Posterior cingulate gyrus (tissue), 11 donors: ENCODE data around the gene CCDC9B.

ENCODE experiments used
- DNase-seq, 10 donors: peaks; one replicate each; pipeline versions ENCODE4 v3.0.0 to v3.0.0-alpha.2; 2020 to 2021; ENCODE audit warnings: mixed read lengths in 3 of 10
- intact Hi-C: fragments of 100-400 bp; cut with DNase I; formaldehyde crosslinking; loops from one replicate; pipeline ENCODE4 v1.15.1; 2023

CCDC9B gene

DNA sequence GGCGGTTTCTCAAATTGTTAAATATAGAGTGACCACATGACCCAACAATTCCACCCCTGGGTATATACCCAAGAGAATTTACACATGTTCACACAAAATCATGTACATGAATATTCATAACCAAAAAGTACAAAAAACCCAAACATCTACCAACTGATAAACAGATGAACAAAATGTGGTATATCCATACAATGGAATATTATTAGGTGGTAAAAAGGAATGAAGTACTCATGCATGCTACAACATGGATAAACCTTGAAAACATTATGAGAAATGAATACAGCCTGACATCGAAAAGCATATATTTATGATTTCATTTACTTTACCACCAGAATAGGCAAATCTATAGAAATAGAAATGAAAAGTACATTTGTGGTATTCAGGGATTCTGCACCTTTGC, 40.4 kb downstream of the CCDC9B start:
- intact Hi-C loops: no loop called here
- no peak for DNase-seq

DNA sequence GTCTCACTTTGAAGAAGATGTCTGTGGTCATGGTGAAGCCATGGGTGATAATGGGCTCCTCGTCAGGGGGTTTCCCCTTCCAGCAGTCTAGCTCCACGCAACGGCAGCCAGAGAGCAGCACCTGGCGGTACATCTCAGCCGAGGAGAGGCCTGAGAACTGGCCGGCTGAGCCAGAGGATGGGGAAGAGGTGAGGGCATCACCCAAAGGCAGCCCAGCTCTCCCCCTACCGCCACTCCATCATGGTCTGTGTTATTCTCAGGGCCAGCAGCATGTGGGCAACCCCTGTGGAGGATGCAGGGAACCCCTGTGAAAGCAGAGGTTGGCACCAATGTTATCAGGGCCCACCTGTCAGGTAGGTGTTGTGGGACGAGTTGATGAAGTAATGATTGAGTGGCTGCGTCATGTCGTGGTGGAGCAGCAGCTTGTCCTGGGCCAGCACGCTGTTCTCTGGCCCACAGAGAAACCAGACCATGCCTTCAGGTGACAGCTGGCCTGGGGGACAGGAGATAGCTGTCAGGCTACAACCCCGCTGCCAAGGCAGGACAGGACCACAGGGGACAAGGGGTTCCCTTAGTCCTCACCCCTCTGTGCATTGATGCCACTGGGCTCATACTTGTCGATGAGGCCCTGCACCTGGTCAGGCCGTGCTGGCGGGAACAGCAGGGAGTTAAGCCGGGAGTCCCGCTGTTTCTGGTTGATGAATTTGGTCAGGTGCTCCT, 42.4 kb downstream of the CCDC9B start:
- DNase-seq: peak in 2 of 10 donors; percentile 66 to 77
- intact Hi-C loops: no loop called here

DNA sequence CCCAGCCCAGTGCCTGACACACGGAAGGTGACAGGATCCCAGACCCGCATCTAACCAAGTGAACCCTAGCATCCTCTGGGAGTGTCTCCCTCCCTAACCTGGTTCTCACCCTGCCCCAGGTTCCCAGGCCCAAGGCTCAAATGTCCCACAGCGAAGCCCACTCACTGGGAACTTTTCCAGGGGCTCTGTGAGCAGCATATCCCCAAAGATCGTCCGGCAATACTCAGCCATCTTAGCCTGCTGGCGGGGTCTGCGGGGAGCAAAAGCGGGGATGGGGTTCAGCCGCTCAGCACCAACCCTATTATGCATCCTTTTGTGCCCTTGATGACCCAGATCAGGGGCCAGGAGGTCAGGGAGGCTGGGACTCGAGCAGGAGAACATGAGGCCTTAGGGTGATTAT, 43.4 kb downstream of the CCDC9B start:
- peak in 1 of 10 donors; percentile 26 for DNase-seq
- intact Hi-C loops: no loop called here

DNA sequence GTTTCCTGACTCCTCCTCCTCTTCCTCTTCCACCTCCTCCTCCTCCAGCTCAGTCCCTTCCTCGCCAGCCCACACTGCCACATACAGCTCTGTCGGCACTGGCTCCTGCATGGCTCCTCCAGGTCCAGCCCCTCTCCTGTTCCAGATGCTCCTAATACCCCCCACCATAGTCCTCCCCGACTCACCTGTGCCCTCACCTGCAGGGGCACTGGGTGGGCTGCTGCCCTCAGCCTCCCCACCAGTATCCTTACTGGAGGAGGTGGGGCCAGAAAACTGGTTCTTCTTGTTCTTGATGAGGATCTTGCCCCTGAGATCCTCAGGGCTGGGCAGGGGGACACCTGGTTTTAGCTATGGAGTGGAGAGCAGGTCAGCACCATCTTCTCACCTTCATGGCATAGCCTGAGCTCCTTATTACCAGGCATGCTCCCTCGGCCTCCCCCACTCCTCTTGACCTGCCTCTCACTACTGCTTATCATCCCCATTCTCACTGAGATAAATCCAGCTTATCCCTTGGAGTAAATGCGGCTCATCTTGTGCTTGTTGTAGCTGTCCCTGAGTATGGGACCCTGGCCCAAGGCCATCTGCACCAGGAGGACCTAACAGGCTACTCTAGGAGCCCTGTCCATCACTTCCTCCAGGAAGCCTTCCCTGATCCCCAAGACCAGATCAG, 44.0 kb downstream of the CCDC9B start:
- DNase-seq: peak in 2 of 10 donors; percentile 35 to 70
- intact Hi-C loops: no loop called here

DNA sequence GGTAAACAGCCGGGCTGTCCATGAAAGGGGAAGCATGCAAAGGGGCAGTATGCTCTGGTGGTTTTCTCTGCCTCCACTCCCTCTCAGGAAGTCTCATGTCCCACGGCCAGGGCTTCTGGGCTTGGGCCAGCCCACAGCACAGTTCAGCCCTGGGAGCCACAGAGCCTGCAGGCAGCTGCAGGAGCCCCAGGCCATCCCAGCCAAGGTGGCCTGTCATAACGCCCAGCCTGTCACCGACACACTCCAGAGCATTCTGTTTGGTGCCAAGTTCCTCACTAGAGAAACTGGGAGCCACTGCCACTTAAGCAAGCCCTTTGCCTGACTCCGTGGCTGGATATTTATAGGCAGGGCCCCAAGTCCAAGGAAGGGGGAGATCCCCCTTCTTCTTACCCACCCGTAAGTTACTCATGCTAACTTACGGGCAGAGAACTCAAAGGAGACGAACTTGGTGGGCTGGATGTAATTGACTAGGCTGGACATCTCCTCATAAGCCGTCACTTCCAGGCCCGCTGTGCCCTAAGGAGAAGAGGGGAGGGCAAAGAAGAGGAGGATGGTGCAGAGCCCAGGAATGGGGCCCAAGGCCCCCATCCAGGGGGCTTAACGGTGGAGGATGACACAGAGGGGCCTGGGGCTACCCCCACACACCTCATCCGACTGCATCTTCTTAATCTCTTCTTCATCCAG, 44.7 kb downstream of the CCDC9B start:
- peak in 2 of 10 donors; percentile 21 to 75 for DNase-seq

DNA sequence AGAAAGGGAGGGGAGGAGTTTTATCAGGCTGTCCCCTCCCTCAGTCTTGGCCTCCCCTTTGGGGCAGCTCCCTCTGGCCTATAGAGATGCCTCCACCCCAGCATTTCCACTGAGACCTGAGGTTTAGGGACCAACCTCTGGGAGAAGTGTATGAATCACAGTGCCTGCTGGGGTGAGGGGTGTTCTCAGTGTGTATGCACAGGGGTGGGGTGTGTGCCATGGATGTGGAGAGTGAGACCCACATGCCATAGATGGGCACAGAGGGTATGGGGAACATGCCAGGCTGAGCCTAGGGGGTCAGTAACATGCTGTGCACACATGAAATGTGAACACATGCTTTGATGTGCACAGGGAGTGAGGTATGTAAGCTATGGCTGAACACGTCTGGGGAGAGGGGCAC, 45.4 kb downstream of the CCDC9B start:
- peak in 2 of 10 donors; percentile 6 to 27 for DNase-seq
- intact Hi-C loops: no loop called here

More for the DNA sequence above, 44.7 kb downstream of the CCDC9B start:
- intact Hi-C loops: no loop called here

DNA sequence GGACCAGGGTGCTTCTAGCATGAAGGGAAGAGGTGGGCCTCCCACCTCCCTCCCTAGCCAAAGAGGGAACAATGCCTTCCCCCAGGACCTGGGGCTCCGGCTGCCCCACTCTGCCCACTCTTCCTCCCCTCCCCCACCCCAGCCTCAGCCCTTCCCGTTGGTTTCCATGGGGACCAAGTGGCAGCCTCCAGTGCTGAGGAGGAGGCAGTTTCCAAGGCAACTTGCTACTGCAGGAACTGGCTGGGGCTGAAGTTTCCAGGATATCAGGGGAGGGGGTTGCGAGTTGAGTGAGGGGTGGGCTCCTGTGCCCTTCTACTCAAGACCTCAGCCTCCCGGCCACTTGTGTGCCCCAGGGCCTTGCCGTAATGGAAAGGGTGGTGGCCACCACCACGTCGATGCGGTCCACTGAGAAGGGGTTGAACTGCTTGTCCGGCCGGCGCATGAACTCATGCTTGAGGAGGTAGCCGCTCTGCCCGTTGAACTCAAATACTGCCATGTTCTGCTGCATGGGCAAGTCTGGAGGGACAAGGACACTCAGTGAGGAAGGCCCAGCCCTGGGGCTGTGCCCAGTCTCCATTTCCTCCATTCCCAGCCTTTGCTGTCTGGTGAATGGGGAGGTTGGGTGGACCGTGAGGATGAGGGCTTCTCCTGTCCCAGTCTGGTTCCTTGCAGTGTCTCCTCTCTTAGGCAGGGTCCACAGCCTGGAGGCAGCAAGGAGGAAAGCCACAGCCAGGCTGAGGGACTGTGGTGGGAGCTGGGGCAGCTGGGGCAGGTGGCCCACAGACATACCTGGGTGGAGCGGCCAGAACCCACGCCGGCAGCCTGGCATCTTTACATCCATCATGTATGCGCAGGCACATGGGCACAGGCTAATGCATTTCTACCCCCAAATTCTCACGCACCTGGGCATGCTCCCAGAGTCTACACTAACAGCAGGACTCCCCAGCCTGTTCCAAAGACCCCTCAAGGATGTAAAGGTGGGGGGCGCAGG, 46.5 kb downstream of the CCDC9B start:
- DNase-seq: peak in 6 of 10 donors; percentile 33 to 88 (median 67)
- intact Hi-C loops: no loop called here

DNA sequence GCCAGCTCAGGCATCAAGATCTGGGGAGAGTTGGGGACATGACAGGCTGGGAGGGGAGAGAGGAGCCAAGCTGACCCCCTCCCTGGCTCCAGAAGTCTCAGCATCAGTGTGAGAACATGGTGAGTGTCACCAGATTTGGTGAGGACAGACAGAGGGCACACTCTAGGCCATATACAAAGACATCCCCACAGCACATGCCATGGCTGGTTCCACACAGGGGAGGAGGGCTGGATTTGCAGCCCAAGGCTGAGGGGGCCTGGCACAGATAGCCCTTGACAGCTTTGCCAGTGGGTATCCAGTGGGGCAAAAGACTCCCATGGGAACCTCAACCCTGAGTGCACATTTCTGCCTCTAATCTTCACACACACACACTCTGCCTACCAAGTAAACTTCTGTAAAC, 47.7 kb downstream of the CCDC9B start:
- intact Hi-C loops: no loop called here
- peak in 2 of 10 donors; percentile 42 for DNase-seq

DNA sequence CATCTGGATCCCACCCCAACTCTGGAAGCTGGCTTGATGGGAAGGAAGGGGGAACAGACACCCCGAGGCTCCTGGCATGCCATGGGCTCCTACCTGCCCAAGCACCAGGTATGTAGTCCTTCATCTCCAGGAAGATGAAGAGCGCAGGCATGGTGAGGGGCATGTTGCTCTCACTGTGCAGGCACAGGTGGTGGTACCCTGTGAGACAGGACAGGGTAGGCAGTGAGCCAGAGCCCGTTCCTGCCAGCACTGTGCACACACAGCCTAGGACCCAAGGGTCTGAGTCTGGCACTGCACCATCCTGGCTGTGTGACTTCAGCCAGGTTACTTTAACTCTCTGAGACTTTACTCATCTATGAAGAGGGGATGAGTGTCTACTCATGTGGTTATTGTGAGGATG, 48.5 kb downstream of the CCDC9B start:
- DNase-seq: peak in 3 of 10 donors; percentile 25 to 53 (median 41)
- intact Hi-C loops: no loop called here

DNA sequence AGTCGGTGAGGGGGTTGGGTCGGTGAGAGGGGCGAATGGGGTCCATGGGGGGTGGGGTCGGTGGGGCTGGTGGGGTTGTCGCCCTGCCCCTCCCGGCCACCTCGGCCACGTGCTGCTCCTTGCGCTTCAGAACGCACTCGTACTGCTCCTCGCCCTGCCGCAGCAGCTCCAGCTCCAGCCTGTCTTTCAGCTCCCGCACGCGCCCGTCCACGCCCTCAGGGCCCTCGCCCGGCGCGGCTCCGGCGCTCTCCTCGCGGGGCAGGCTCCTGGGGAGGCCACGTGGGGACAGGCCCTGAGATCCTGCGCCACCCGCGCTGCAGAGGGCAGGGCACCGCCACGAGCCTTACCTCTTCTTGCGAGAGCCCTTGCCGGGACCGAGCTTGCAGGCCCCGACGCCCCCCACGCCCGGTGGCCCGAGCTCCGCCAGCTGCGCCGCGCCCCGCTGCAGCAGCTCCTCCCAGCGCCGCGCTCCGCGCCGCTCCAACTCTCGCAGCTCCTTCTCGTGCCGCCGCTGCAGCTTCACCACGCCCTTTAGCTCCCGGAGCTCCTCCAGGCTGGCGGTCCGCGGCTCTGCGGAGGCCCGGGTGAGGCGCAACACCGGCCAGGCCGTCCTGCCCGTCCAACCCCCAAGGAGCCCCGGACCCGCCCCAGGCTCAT, 49.7 kb downstream of the CCDC9B start:
- intact Hi-C loops: no loop called here
- DNase-seq: peak in 4 of 10 donors; percentile 42 to 93 (median 64)

DNA sequence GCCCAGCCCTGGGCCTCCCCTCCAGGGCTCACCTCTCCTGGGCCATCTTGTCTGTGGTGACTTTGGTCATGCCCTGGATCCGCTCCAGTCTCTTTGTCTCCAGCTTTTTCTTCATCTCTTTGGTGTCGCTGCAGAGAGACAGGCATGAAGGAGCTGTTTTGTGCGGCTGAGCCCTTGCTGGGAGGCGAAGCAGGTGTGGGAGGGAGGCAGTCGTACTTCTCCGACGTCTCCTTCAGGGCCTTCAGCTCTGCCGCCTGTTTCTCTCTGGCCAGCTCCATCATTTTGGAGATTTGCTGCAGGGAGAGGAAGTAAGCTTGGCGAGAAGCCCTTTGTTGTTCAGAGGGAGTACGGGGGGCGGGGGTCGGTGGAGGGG, 50.2 kb downstream of the CCDC9B start:
- intact Hi-C loops: no loop called here
- DNase-seq: peak in 1 of 10 donors; percentile 70

DNA sequence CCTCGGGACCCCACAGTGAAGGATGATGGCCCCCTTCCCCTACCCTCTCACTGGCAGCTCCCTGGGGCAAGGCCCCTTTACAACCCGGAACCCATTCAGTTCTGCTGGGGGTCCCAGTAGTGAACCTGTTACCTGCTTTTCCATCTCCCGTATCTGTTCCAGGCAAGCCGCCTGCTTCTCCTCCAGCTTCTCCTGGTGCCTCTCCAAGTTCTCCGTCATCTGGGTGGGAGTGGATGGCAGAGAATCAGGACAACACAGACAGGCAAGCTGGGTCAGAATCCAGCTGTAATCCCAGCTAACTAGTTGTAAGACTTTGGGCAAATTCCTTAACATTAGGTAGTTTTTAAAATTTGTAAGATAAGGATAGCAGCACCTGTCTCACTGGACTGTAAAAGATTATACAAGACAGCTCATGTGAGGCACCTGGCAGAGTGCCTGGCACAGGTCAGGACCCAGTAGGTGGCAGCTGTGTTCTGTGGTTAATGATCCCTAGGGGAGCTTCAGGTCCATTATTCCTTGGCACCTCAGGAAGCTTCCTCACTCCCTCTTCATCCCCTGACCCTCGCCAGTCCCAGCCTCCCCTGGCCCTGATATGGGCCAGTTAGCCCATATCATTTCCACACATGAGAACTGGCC, 51.5 kb downstream of the CCDC9B start:
- DNase-seq: peak in 3 of 10 donors; percentile 42 to 78 (median 50)
- intact Hi-C loops: no loop called here

DNA sequence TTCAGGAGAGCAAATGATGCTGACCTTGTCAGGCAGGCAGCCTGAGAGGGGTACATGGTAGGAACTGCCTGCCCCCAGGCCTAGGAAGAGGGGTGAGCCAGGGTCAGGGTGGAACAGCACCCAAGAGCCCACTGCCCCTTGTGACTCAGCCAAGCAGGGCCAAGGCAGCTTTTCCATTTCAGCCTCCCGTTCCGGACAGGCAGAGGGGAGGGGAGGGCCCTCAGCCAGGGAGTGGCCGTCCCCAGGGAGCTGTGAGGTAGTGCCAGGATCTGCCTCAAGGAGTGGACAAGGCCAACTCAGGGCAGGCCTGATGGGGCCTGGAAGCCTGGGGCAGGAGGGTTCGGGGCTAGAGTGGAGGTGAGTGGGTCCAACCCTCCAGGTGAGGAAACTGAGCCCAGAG, 52.8 kb downstream of the CCDC9B start:
- intact Hi-C loops: no loop called here
- DNase-seq: peak in 1 of 10 donors; percentile 33

DNA sequence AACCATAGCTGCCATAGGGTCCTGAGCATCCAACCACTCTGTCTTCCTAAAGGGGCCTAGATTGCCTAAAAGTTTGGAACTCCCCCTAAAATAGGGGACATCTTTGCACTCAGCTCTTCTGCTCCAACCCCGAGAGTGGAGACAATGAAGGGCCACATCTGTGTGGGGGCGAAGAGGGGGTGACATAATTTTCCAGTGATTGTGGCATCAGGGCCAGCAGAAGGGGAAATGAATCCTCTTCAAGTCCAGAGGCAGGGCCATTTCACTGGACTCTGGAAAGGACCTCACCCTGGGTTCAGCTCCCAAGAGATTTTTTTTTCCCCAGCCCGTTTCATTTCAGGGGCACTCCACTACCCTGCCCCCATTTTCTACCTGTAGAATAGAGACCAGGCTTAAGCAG, 53.2 kb downstream of the CCDC9B start:
- intact Hi-C loops: no loop called here
- DNase-seq: no peak

DNA sequence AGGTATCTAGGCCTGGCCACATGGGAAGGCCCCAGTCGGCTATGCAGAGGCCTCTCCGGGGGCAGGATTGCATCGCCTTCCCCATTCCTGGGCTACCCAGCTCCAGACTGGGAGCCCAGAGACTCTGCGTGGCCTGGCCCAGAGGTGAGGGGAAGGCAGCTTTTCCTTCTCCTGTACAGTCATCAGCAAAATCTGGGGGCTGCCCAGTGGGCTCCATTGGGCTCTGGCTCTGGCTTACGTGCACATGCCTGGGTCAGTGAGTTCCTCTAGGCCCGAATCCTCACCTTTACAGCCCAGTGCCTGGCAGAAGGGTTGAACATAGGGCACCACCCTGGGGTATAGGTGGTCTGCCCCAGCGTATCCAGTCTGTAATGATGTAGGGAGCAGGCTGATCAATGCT, 53.9 kb downstream of the CCDC9B start:
- intact Hi-C loops: no loop called here
- no peak for DNase-seq

DNA sequence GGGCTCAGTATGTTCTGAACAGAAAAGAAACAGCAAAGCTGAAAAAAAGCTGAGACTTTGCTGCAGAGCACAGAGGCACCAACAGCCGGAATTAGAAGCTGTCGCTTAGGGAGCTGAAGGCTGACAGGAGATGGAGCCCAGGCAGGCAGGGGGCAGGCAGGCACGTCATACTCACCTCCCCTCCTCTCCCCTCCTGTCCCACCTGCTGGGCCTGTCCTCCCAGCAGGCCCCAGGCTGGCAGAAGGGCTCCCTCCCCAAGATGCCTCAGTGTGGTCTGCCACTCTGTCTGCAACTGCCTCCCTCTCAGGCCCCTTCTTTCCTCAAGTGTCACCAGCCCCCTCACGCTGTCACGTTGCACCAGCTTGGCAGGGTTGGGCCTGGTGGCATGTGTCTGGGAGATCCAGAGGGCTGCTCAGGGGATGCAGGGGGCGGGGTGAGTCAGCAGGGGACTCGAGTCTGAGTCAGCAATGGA, 54.6 kb downstream of the CCDC9B start:
- intact Hi-C loops: no loop called here
- DNase-seq: peak in 1 of 10 donors; percentile 80

DNA sequence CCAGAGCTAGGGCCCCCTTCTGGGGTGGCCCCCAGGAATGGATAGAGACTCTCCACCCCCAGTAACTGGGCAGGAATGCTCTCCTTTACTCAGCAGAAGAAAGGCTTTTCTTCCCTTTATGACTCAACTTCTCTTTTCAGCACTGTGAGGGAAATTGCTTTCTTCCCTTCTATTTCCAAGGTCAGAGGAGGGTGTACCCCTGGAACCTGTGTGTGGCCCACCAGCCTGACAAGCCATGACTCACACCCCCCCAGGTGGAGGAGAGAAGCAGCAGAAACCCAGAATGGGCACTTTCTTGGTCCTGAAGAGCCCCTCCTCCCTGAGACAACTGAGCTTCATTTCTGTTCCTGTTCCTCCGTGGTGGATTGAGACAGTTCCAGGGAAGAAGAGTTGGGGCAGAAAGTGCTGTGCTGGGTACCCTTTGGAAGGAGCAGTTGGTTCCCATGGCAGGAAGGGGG, 55.2 kb downstream of the CCDC9B start:
- DNase-seq: no peak
- intact Hi-C loops: no loop called here

DNA sequence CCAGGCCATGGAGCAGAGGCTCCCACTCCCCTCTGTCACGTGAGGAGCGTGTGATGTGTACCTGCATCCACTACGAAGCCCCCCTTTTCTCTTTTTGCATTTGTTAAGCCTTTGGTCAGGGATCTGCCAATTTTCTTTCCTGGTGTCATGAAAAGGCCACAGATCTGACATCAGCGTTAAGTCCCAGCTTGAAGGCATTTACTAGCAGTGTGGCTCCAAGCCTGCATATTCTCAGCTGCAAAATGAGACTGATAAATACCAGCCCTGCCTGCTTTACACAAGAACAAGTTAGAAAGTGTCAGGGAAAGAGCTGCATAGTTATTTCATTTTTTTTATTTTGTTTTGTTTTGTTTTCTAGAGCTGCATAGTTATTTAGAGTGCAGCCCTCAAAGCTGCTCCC, 55.6 kb downstream of the CCDC9B start:
- intact Hi-C loops: no loop called here
- no peak for DNase-seq
